GDM1 (cell line): Measurements from ENCODE around the gene TBC1D1.
A peak's percentile ranks its signal among the peaks of the same experiment; 100 is the strongest.

Experiments
- DNase-seq: peaks from one replicate; lab custom pipeline; 2025; lab: John Stamatoyannopoulos, UW

The TBC1D1 gene

GRCh38 chr4:38149472-38149996, 258.6 kb downstream of the TBC1D1 start:
- DNase-seq = no peak

GRCh38 chr4:38149997-38150671, 259.2 kb downstream of the TBC1D1 start:
- no peak for DNase-seq

DNA sequence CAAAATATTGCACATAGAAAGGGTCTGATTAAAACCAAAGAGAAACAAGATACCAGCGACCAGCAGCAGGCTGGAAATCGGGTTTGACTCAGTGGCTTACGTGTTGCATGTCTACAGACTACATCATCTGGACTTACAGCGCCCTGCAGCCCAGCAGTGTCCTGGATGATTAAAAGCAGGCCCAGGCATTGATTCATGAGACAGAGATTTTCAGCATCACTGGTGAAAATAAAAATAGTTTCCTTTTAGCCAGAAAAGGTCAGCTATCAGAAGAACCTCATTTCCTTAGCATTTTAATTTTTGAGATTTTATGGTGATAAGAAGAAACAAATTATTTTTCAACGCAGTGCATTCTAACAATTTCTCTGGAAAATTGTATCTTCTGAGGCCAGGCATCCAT, 259.9 kb downstream of the TBC1D1 start:
- DNase-seq = no peak

- no peak for DNase-seq
These were observed 261.0 kb downstream of the TBC1D1 start for GRCh38 chr4:38151873-38152272.

DNA sequence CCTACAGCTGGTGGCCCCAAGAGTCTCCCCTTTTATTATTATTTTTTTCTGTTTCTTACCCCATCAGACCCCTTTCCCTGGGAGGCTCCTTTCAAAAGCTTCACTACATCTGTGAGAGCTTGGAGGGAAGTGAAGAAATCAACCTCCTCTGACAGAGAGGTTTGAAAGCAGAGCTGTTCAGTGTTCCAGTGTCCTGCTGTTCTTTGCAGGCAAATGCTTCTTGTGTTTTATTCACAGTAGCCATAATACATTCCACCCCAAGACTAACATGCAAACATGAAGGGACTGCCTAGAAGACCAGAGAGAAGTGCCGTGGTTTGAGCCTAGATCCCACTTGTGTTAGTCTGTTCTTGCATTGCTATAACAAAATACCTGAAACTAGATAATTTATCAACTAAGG, 261.4 kb downstream of the TBC1D1 start:
- no peak for DNase-seq

- no peak for DNase-seq
These were observed 262.0 kb downstream of the TBC1D1 start for GRCh38 chr4:38152721-38153386.

GRCh38 chr4:38153387-38153760, 262.5 kb downstream of the TBC1D1 start:
- DNase-seq = no peak

GRCh38 chr4:38154252-38154651, 263.4 kb downstream of the TBC1D1 start:
- peak; percentile 10 for DNase-seq

DNA sequence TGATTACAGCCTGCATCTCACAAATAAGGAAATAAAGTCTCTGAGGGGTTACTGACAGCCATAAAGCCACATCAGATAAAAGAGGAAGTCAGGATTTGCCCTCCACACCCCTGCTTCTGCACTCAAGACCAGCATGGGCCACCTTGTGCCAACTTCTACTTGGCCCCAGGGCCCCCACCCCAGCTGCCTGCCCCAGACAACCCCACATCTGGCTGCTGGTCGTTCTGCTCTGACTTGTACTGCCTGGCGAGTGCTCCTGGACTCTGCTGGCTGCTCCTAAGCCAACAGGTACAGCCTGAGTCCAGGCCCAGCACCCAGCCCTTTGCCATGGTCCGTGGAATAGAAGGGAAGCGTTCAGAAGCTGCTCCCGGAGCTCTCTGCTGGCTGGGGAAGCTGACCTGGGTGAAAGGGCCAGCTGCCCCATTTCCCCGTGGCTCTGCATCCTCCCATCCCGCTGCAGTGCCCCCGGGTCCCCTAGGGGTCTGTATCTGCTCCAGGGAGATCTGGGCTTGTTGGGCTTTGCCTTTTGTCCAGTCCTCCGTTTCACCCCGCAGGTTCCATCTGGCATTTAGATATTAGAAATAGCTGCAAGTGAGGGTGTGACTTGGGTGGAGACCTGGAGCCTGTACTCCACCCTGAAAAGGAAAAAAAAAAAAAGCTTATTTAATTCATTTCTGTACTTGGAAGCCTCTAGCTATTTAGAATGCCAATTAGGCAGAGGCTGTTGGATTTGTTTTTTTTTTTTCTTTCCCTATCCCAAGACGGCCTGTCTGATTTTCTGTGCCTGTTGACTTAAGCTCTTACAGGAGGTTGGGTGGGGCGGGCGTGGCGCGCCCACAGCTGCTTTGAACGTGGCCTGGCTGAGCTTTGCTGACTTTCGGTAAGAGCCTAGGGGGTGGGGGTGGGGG, 264.1 kb downstream of the TBC1D1 start:
- peak; percentile 18 for DNase-seq

DNA sequence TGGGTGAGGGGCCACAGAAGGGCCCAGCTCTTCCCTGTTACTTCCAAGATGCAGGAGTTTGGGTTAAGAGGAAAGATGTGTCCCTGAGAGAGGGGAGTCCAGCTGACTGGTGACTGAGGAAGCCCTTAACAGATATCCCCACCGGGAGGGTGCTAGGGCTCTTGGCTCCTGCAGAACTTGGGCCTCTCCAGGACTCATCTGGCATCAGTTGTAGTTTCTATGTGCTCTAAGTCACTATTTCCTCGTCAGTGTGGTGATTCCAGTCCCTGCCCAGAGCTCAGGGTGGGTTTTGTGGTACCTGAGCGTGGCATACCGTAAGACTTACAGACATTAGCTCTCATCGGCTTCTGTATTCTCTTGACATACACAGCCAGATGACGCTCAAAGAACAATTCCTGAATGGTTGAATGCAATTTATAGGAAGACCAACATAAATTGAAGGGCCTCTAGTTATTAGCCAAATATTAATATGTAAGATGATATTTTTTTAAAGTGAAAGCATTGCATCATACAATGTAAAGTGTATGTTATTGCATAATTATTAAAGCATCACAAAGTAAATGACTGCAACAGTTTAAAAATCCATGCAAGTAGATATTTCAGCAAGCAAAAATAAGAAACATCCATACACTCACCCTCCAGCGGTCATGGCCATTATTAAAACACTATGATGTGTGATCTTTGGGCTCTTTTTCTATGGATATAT, 264.9 kb downstream of the TBC1D1 start:
- no peak for DNase-seq

- no peak for DNase-seq
These were observed 266.7 kb downstream of the TBC1D1 start for GRCh38 chr4:38157592-38157991.

GRCh38 chr4:38160487-38161207, 269.8 kb downstream of the TBC1D1 start:
- DNase-seq = no peak

GRCh38 chr4:38161208-38162113, 270.6 kb downstream of the TBC1D1 start:
- DNase-seq = no peak

DNA sequence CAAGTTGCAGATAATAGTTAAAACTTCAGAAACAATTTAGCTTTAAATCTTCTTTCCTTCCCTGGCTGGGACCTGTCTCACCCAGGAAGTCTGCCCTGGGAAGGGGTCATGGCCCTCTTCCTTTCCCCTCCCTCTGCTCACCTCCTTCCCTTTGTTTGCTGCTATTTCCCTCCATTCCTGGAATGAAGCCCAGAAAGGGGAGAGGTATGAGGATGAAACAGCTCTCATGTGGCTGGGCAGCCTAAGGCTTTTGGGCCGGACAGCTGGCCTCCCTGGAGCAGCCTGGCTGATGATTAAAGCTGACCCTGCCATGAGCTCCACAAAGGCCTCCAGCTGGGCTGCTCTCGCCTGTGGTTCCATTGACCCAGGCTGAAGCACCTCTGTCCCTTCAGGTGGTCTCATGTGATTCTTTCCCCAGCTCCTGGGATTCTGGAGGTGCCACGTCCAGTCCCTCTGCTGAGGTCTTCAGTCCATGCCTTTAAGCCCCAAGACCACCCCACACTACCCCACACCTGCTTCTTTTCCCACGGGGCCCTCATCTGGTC, 271.4 kb downstream of the TBC1D1 start:
- DNase-seq = no peak

GRCh38 chr4:38163216-38164006, 272.5 kb downstream of the TBC1D1 start:
- DNase-seq = no peak

DNA sequence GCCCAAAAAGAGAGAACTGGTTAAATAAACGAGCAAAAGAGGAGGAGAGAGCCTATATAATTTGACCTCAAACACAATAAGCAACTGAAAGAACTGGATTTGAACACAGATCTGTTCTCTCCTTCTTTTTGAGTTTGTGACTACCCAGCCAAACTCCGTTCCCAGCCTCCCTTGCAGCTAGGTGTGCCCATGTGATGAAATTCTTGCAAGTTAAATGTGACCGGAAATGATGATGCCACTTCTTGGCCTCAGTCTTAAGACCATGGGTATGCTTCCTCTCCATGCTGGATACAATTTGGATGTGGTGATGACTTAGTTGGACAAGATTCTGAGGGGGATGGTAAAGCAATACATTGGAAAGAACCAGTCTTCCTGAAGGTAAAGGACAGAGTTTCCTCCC, 273.5 kb downstream of the TBC1D1 start:
- DNase-seq = no peak

DNA sequence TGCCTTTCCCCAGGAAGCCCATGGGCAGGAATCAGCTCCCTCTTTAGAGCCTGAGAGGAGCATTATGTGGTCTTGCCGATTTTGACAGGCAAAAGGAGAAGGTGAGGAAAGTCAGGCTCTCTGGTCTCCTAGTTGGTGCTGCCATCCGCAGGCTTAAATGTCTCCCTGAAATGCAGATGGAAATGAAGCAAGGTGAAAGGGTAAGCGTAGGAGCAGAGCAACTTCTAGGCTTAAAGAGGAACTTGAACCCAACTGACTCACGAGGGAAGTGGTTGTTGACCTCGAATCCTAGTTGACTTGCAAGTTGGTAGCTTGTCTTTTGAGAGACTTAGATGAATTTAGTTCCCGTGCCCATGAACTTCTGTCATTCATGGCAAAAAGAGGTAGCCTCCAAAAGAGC, 275.2 kb downstream of the TBC1D1 start:
- DNase-seq = peak; percentile 81

DNA sequence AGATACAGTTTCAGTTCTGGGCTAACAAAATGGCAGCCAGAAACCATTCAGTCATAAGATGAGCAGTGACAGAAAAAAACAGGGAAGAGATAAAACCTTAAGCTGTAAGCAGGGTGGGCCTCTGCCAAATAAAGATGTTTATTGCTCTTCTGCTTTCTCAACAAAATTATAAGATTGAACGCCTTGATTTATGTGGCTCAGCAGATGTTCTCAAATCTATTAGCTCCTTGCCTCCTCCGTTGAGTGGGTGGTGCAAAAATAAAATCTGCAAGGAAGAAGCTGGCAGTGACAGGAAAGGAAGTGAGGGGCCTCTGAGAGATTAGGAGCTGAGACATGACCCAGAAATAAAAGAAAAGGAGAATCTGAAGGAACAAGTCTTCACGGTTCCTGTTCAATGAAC, 275.9 kb downstream of the TBC1D1 start:
- DNase-seq = peak; percentile 16

GRCh38 chr4:38167973-38168372, 277.1 kb downstream of the TBC1D1 start:
- no peak for DNase-seq
